Neural cell (in vitro differentiated cells): ENCODE data around the gene RTL1.

Experiments used
- POLR2AphosphoS5 ChIP-seq: IDR thresholded peaks from 2 replicates; pipeline ENCODE4 v1.6.1; 2012
- TF ChIP-seq, protein P1 (sequence below): fragments of 450-650 bp; IDR thresholded peaks from 2 replicates; pipeline ENCODE4 v1.5.1; 2014; ENCODE audit warnings: antibody characterized with exemption, mild to moderate bottlenecking, moderate library complexity; ENCODE audit not compliant: poor library complexity, severe bottlenecking

DNA sequence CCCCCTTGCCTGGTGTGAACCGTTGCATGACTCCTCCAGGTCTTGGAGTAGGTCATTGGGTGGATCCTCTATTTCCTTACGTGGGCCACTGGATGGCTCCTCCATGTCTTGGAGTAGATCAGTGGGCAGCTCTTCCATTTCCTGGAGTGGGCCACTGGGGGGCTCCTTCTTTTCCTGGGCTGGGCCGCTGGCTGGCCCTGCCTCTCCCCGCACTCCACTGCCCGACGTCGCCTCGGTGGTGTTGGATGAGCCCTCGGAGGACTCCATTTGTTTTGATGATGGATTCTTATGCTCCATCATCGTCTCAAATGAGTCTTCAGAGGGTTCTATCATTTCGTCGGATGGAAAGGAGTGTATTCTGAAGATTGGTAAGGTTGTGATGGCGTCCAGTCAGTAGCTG lies 19.1 kb downstream of the RTL1 start:
- no peak for TF ChIP-seq POLR2AphosphoS5
- TF ChIP-seq, protein P1, sequence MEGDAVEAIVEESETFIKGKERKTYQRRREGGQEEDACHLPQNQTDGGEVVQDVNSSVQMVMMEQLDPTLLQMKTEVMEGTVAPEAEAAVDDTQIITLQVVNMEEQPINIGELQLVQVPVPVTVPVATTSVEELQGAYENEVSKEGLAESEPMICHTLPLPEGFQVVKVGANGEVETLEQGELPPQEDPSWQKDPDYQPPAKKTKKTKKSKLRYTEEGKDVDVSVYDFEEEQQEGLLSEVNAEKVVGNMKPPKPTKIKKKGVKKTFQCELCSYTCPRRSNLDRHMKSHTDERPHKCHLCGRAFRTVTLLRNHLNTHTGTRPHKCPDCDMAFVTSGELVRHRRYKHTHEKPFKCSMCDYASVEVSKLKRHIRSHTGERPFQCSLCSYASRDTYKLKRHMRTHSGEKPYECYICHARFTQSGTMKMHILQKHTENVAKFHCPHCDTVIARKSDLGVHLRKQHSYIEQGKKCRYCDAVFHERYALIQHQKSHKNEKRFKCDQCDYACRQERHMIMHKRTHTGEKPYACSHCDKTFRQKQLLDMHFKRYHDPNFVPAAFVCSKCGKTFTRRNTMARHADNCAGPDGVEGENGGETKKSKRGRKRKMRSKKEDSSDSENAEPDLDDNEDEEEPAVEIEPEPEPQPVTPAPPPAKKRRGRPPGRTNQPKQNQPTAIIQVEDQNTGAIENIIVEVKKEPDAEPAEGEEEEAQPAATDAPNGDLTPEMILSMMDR = no peak
